K562 (cell line): ENCODE data around the gene NRF1. TPM values are rescaled to one million over a fixed set of nuclear protein-coding genes. Genes with fewer than 3 reads are reported as not detected.

Experiments used
- ATAC-seq: fragments of 200-7000 bp; cut with Tn5 transposase; 3 replicates; pipeline ENCODE4 v1.9.1; 2020; ENCODE audit warnings: moderate library complexity
- BruUV-seq: library from RNA; stranded (reverse); fragments of 400-500 nt; replicated peaks from 2 replicates; lab custom pipeline; 2021; lab: Mats Ljungman, UMichigan
- CTCF ChIA-PET: fragments of 300-600 bp; formaldehyde crosslinking; extraction: SDS; loops from one replicate; lab custom pipeline; 2021; ENCODE audit warnings: low intra/inter-chr PET ratio; lab: Yijun Ruan, JAX
- POLR2A ChIA-PET: fragments of 300-600, 350-650 bp; sonication (Branson Sonifier 250); formaldehyde crosslinking; extraction: SDS; loops from one replicate; lab custom pipeline; 2021; ENCODE audit warnings: antibody characterized with exemption, inconsistent platforms; lab: Yijun Ruan, JAX
- DNase-seq, 4 experiments: peaks; one replicate each; pipeline versions ENCODE4 v3.0.0 to v3.0.0-alpha.2; 2011 to 2018; ENCODE audit warnings: low spot score in 3 of 4, mixed read lengths in 3 of 4; ENCODE audit errors: extremely low read depth in 1 of 4
- FAIRE-seq: peaks from 2 replicates; lab custom pipeline; 2011; peaks lifted over from hg19 to GRCh38; lab: Jason Lieb, UNC
- H2AFZ ChIP-seq: 2 replicates; pipeline ENCODE4 v1.6.0; 2011; ENCODE audit warnings: low read depth, low read length, control low read depth, inconsistent platforms
- H3K27ac ChIP-seq: fragments of 200-600 bp; 3 replicates; pipeline ENCODE4 v1.8.0; 2011; ENCODE audit warnings: low read depth, mild to moderate bottlenecking, control low read depth, inconsistent platforms, low read length, moderate library complexity, mixed read lengths; ENCODE audit errors: extremely low read depth
- H3K27me3 ChIP-seq, 2 experiments: fragments of 300-600 bp in 1 of 2; 2 replicates in 1 of 2; 3 replicates in 1 of 2; pipeline versions ENCODE4 v1.6.0 to v1.8.0; 2011; ENCODE audit warnings: inconsistent platforms in 2 of 2, low read length in 2 of 2, mild to moderate bottlenecking in 1 of 2, mixed read lengths in 1 of 2, moderate library complexity in 1 of 2; ENCODE audit not compliant: control insufficient read depth in 2 of 2, insufficient read depth in 2 of 2
- H3K36me3 ChIP-seq: fragments of 300-600 bp; 3 replicates; pipeline ENCODE4 v1.8.0; 2011; ENCODE audit warnings: mild to moderate bottlenecking, low read length, inconsistent platforms; ENCODE audit not compliant: control insufficient read depth, insufficient read depth
- H3K4me1 ChIP-seq, 2 experiments: fragments of 200-600 bp in 1 of 2; replicated peaks in 1 of 2; 2 replicates in 1 of 2; 3 replicates in 1 of 2; pipeline versions ENCODE4 v1.5.1 to v1.8.0; 2011; ENCODE audit warnings: inconsistent platforms in 2 of 2, low read length in 2 of 2, mild to moderate bottlenecking in 1 of 2, mixed read lengths in 1 of 2, moderate library complexity in 1 of 2; ENCODE audit not compliant: control insufficient read depth in 2 of 2, insufficient read depth in 2 of 2
- H3K4me2 ChIP-seq: 2 replicates; pipeline ENCODE4 v1.6.1; 2011; ENCODE audit warnings: low read length, control low read depth, inconsistent platforms, mixed read lengths; ENCODE audit not compliant: insufficient read depth
- H3K4me3 ChIP-seq: fragments of 200-600 bp; sonication (generic), shearing (Covaris generic); 2 replicates; pipeline ENCODE4 v1.5.1; 2016; ENCODE audit warnings: control low read depth, inconsistent platforms
- H3K79me2 ChIP-seq: fragments of 200-600 bp; 3 replicates; pipeline ENCODE4 v1.8.0; 2011; ENCODE audit warnings: low read length, inconsistent platforms; ENCODE audit not compliant: control insufficient read depth, insufficient read depth
- H3K9ac ChIP-seq, 2 experiments: 2 replicates each; pipeline versions ENCODE4 v1.6.0 to v1.6.1; 2011; ENCODE audit warnings: low read depth in 2 of 2, low read length in 2 of 2, control low read depth in 1 of 2, inconsistent platforms in 1 of 2, mild to moderate bottlenecking in 1 of 2, mixed read lengths in 1 of 2; ENCODE audit not compliant: insufficient read depth in 1 of 2
- H3K9me1 ChIP-seq: one replicate; pipeline ENCODE4 v1.6.0; 2011; ENCODE audit warnings: inconsistent platforms, mild to moderate bottlenecking, low read length, moderate library complexity; ENCODE audit not compliant: control insufficient read depth, insufficient read depth
- H3K9me3 ChIP-seq: replicated peaks from 2 replicates; pipeline ENCODE4 v1.5.1; 2011; ENCODE audit warnings: low read depth, low read length, inconsistent platforms; ENCODE audit not compliant: control insufficient read depth, insufficient read depth
- H4K20me1 ChIP-seq: replicated peaks from 2 replicates; pipeline ENCODE4 v1.6.1; 2011; ENCODE audit warnings: low read length, inconsistent platforms, mixed read lengths; ENCODE audit not compliant: control insufficient read depth, insufficient read depth
- ATF7 ChIP-seq: fragments of 450-650 bp; IDR thresholded peaks from 2 replicates; pipeline ENCODE4 v1.7.1; 2014; ENCODE audit warnings: mild to moderate bottlenecking, moderate library complexity
- DIDO1 ChIP-seq: fragments of 450-650 bp; IDR thresholded peaks from 2 replicates; pipeline ENCODE4 v1.6.1; 2016; ENCODE audit warnings: low read depth, missing biosample characterization, missing genetic modification characterization
- HDAC2 ChIP-seq: fragments of 450-650 bp; IDR thresholded peaks from 2 replicates; pipeline ENCODE4 v1.6.1; 2016; ENCODE audit warnings: mild to moderate bottlenecking
- HIVEP1 ChIP-seq: fragments of 250-450 bp; sonication (Bioruptor Pico); IDR thresholded peaks from 2 replicates; pipeline ENCODE4 v1.4.0; 2020; ENCODE audit warnings: mild to moderate bottlenecking
- IFI16 ChIP-seq: fragments of 250-450 bp; sonication (Bioruptor Pico); IDR thresholded peaks from 2 replicates; pipeline ENCODE4 v2.1.2; 2022; ENCODE audit warnings: mild to moderate bottlenecking, inconsistent platforms
- KDM1A ChIP-seq, 2 experiments: fragments of 450-650 bp; IDR thresholded peaks; 2 replicates each; pipeline ENCODE4 v1.6.1; 2016; ENCODE audit warnings: mild to moderate bottlenecking in 2 of 2
- MAFF ChIP-seq: IDR thresholded peaks from 2 replicates; pipeline ENCODE4 v1.6.1; 2012; ENCODE audit warnings: low read length, improper control_type of control experiment
- MYNN ChIP-seq, 2 experiments: sonication (generic); formaldehyde crosslinking in 1 of 2; IDR thresholded peaks; 2 replicates each; pipeline versions ENCODE4 v1.5.0 to v1.6.1; 2016 to 2020; ENCODE audit warnings: antibody characterized with exemption in 1 of 2, missing genetic modification reagents in 1 of 2
- NFE2L1 ChIP-seq: fragments of 450-650 bp; IDR thresholded peaks from 2 replicates; pipeline ENCODE4 v1.6.1; 2016; ENCODE audit warnings: missing genetic modification characterization, low read depth, mild to moderate bottlenecking, missing compliant biosample characterization, moderate library complexity, borderline replicate concordance
- NFIX ChIP-seq: fragments of 250-450 bp; sonication (Bioruptor Pico); IDR thresholded peaks from 2 replicates; pipeline ENCODE4 v1.4.0; 2020; ENCODE audit warnings: low read depth, mild to moderate bottlenecking, moderate library complexity
- NR2C2 ChIP-seq, 2 experiments: fragments of 200-800 bp in 1 of 2; sonication (Bioruptor generic) in 1 of 2; sonication (generic) in 1 of 2; formaldehyde crosslinking in 1 of 2; IDR thresholded peaks; 2 replicates each; pipeline versions ENCODE4 v1.6.1 to v1.8.0; 2016 to 2022; ENCODE audit warnings: mild to moderate bottlenecking in 1 of 2, missing compliant biosample characterization in 1 of 2, missing genetic modification characterization in 1 of 2, missing genetic modification reagents in 1 of 2
- NRF1 ChIP-seq, 2 experiments: fragments of 450-650 bp; IDR thresholded peaks in 1 of 2; conservative IDR thresholded peaks in 1 of 2; 2 replicates each; pipeline ENCODE4 v1.6.1; 2014; ENCODE audit warnings: mild to moderate bottlenecking in 2 of 2
- POLR3A ChIP-seq: IDR thresholded peaks from 2 replicates; pipeline ENCODE4 v1.6.1; 2011; ENCODE audit warnings: borderline replicate concordance, mild to moderate bottlenecking, moderate library complexity; ENCODE audit not compliant: insufficient read length, insufficient read depth; ENCODE audit errors: extremely low read depth
- TEAD2 ChIP-seq: fragments of 450-650 bp; IDR thresholded peaks from 2 replicates; pipeline ENCODE4 v1.6.1; 2016; ENCODE audit warnings: missing genetic modification characterization, control low read depth, missing compliant biosample characterization
- TGIF2 ChIP-seq: sonication (generic); formaldehyde crosslinking; IDR thresholded peaks from 2 replicates; pipeline ENCODE4 v1.8.1; 2022; ENCODE audit warnings: mild to moderate bottlenecking, missing genetic modification reagents, moderate library complexity
- TOE1 ChIP-seq, 2 experiments: fragments of 450-650 bp in 1 of 2; sonication (generic) in 1 of 2; formaldehyde crosslinking in 1 of 2; IDR thresholded peaks; 2 replicates each; pipeline versions ENCODE4 v1.7.1 to v1.8.0; 2016 to 2022; ENCODE audit warnings: borderline replicate concordance in 2 of 2, mild to moderate bottlenecking in 2 of 2, antibody characterized with exemption in 1 of 2, inconsistent platforms in 1 of 2, low read depth in 1 of 2, missing genetic modification reagents in 1 of 2, moderate library complexity in 1 of 2
- ZEB2 ChIP-seq: fragments of 450-650 bp; IDR thresholded peaks from 2 replicates; pipeline ENCODE4 v1.6.1; 2016
- ZNF134 ChIP-seq: fragments of 250-450 bp; sonication (Bioruptor Pico); conservative IDR thresholded peaks from 2 replicates; pipeline ENCODE4 v1.4.0; 2020
- ZNF316 ChIP-seq: fragments of 450-650 bp; IDR thresholded peaks from 2 replicates; pipeline ENCODE4 v1.6.1; 2016
- ZNF444 ChIP-seq: fragments of 250-450 bp; sonication (Bioruptor Pico); IDR thresholded peaks from 2 replicates; pipeline ENCODE4 v1.4.0; 2020; ENCODE audit warnings: mild to moderate bottlenecking, moderate library complexity
- ZNF75A ChIP-seq: fragments of 450-650 bp; formaldehyde crosslinking; IDR thresholded peaks from 2 replicates; pipeline ENCODE4 v1.4.0; 2020; ENCODE audit warnings: mild to moderate bottlenecking
- WGBS: fragments of 100-300 bp; shearing (Covaris generic); methylation state at CpG from one replicate; pipeline ENCODE4 v1.1.6; 2016; ENCODE audit warnings: low coverage, mixed read lengths; ENCODE audit not compliant: insufficient coverage; ENCODE audit errors: missing lambda C conversion rate; 5-methylcytosine and 5-hydroxymethylcytosine counted together
- in situ Hi-C: fragments of 300-500 bp; cut with MboI; formaldehyde crosslinking; loops from 4 replicates; pipeline ENCODE4 v1.15.0; 2018; ENCODE audit warnings: inconsistent platforms, mixed read lengths
- intact Hi-C: fragments of 100-400 bp; cut with micrococcal nuclease; formaldehyde crosslinking; loops from 2 replicates; pipeline ENCODE4 v1.14.2; 2022
- polyA plus RNA-seq, 8 experiments: library from polyadenylated mRNA; depleted of rRNA in 4 of 8; stranded (reverse) in 5 of 8; unstranded in 3 of 8; fragments of >200 nt; fragmentation: Nextera tagmentation in 2 of 8; fragmentation: Illumina TruSeq in 1 of 8; extraction: Ambion mirVana in 2 of 8; extraction: Trizol in 1 of 8; gene quantifications; 2 replicates each; pipeline versions ENCODE4 v1.2.1 to v1.2.3, GENCODE V29; 2011 to 2014; ENCODE audit warnings: inconsistent platforms in 1 of 8, missing spikeins in 1 of 8
- total RNA-seq, 7 experiments: library from RNA; depleted of rRNA in 6 of 7; stranded (reverse); fragments of >200 nt in 6 of 7; fragmentation: Illumina TruSeq in 2 of 7; extraction: Trizol in 2 of 7; gene quantifications; 2 replicates each; pipeline versions ENCODE4 v1.2.1 to v1.2.3, GENCODE V29; 2011 to 2021; ENCODE audit warnings: low replicate concordance in 1 of 7
- TF ChIP-seq, protein P1 (sequence below): fragments of 250-450 bp; sonication (Bioruptor Pico); IDR thresholded peaks from 2 replicates; pipeline ENCODE4 v1.5.0; 2021
- TF ChIP-seq, protein P2 (sequence below): IDR thresholded peaks from 2 replicates; pipeline ENCODE4 v1.6.1; 2012; ENCODE audit warnings: low read depth, low read length, improper control_type of control experiment, borderline replicate concordance

NRF1 gene
- total and polyA plus RNA-seq, 9 of the 15 experiments (the other 6 are each of a cell fraction or from before 2014, with no cell fraction given), result 8.6 to 28.8 (median 20.3) TPM

DNA sequence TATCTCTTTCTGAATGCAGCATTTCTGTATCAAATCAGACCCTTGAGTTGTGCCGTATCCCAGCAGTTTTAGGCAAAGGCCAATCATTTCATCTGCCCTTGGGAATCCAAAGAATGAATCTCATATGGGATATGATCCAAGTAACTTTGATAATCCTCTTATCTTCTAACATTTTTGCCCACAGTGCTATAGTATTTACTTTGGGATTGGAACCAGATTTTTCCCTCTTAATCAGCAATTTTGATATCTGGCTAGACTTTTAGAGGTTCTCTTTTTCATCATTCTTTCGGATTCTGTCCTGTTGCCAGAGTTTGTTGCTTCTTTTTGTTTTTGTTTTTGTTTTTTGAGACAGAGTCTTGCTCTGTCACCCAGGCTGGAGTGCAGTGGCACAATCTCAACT, 118.0 kb downstream of the NRF1 start:
- H3K36me3 ChIP-seq, result peaks cover 38% of the 10 kb centered on the region
- intact Hi-C loops, result no loop called here
- H3K27me3 ChIP-seq, result no peaks in the 10 kb centered on the region
- ATAC-seq (no peak), DNase-seq (no peak), FAIRE-seq (no peak)
- no peaks in the 10 kb centered on the region for H3K9me3 ChIP-seq
- no peak overlapping the region for H3K27ac ChIP-seq
- H3K9me1 ChIP-seq, result no peaks in the 10 kb centered on the region
- ChIA-PET POLR2A (no interaction called here), CTCF (no interaction called here)
- H3K4me2 ChIP-seq, result no peak overlapping the region
- no peaks in the 10 kb centered on the region for H3K4me1 ChIP-seq
- H3K4me3 ChIP-seq, result no peak overlapping the region
- BruUV-seq, result no TSS peak
- in situ Hi-C loops, result no loop called here
- WGBS, result 82% methylated on average over 2 of the region's 2 CpGs
- no peak overlapping the region for H3K9ac ChIP-seq
- H3K79me2 ChIP-seq, result no peaks in the 10 kb centered on the region
- H2AFZ ChIP-seq, result no peak overlapping the region
- no peaks in the 10 kb centered on the region for H4K20me1 ChIP-seq
- no peak for TF ChIP-seq NFE2L1 (tag)
- no peak for TF ChIP-seq POLR3A
- no peak for TF ChIP-seq NFIX (CRISPR knock-in tag)
- TF ChIP-seq ATF7, result no peak
- TF ChIP-seq NR2C2 (CRISPR knock-in tag; IDR thresholded peaks at IDR 0.05), result no peak
- TF ChIP-seq NR2C2 (tag; IDR thresholded peaks at IDR 0.05), result no peak
- TF ChIP-seq ZNF444, result no peak
- peak; percentile 83 for TF ChIP-seq ZNF316
- TF ChIP-seq NRF1 (conservative IDR thresholded peaks at IDR 0.05 in 1 of 2, IDR thresholded peaks at IDR 0.05 in 1 of 2), result no peak
- no peak for TF ChIP-seq TGIF2 (CRISPR knock-in tag)
- TF ChIP-seq DIDO1 (tag), result no peak
- no peak for TF ChIP-seq MYNN (IDR thresholded peaks at IDR 0.05)
- no peak for TF ChIP-seq MYNN (CRISPR knock-in tag; IDR thresholded peaks at IDR 0.05)
- TF ChIP-seq, protein P1, sequence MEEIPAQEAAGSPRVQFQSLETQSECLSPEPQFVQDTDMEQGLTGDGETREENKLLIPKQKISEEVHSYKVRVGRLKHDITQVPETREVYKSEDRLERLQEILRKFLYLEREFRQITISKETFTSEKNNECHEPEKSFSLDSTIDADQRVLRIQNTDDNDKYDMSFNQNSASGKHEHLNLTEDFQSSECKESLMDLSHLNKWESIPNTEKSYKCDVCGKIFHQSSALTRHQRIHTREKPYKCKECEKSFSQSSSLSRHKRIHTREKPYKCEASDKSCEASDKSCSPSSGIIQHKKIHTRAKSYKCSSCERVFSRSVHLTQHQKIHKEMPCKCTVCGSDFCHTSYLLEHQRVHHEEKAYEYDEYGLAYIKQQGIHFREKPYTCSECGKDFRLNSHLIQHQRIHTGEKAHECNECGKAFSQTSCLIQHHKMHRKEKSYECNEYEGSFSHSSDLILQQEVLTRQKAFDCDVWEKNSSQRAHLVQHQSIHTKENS, result no peak
- no peak for TF ChIP-seq IFI16 (CRISPR knock-in tag)
- no peak for TF ChIP-seq TEAD2 (tag)
- TF ChIP-seq HIVEP1 (CRISPR knock-in tag), result no peak
- TF ChIP-seq MAFF, result 0 out of 2 replicates have a peak, but pooled peaks have one; percentile 24
- TF ChIP-seq TOE1 (IDR thresholded peaks at IDR 0.05; ENCODE audit: borderline replicate concordance), result no peak
- no peak for TF ChIP-seq TOE1 (CRISPR knock-in tag; IDR thresholded peaks at IDR 0.05; ENCODE audit: borderline replicate concordance, low read depth)
- TF ChIP-seq ZNF134 (CRISPR knock-in tag), result no peak
- no peak for TF ChIP-seq HDAC2
- no peak for TF ChIP-seq ZNF75A (CRISPR knock-in tag)
- TF ChIP-seq KDM1A (IDR thresholded peaks at IDR 0.05), result 0 out of 4 replicates have a peak, but pooled peaks of 1 of the 2 experiments have one; percentile 25
- TF ChIP-seq ZEB2, result no peak
- TF ChIP-seq, protein P2, sequence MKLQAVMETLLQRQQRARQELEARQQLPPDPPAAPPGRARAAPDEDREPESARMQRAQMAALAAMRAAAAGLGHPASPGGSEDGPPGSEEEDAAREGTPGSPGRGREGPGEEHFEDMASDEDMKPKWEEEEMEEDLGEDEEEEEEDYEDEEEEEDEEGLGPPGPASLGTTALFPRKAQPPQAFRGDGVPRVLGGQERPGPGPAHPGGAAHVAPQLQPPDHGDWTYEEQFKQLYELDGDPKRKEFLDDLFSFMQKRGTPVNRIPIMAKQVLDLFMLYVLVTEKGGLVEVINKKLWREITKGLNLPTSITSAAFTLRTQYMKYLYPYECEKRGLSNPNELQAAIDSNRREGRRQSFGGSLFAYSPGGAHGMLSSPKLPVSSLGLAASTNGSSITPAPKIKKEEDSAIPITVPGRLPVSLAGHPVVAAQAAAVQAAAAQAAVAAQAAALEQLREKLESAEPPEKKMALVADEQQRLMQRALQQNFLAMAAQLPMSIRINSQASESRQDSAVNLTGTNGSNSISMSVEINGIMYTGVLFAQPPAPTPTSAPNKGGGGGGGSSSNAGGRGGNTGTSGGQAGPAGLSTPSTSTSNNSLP, result no peak
